A549 treated with GW870086 at 1 μM for 4 hours (cell line): ENCODE measurements around the gene DYDC2. TPM values are rescaled to one million over a fixed set of nuclear protein-coding genes. Genes with fewer than 3 reads are reported as not detected.

Source experiments
- total RNA-seq: library from RNA; stranded (reverse); fragments of 200-300 nt; extraction: Qiagen RNA extraction; gene quantifications from 5 replicates; pipeline ENCODE4 v1.2.3, GENCODE V29; 2022; ENCODE audit warnings: low read depth

DYDC2 gene
- 0.13 to 0.17 TPM in 2 of 5 replicates, not detected in the others for total RNA-seq

GRCh38 chr10:80356563-80356988 is at the start of gene DYDC2, which contains the start of gene DYDC1:
Gene DYDC2, plus strand, starts transcription at chr10:80356781. Its CDS starts 5,663 bp downstream, at chr10:80362444.
Gene DYDC1, minus strand, starts transcription at chr10:80356755. Its CDS starts 4,154 bp downstream, at chr10:80352601.

DNA sequence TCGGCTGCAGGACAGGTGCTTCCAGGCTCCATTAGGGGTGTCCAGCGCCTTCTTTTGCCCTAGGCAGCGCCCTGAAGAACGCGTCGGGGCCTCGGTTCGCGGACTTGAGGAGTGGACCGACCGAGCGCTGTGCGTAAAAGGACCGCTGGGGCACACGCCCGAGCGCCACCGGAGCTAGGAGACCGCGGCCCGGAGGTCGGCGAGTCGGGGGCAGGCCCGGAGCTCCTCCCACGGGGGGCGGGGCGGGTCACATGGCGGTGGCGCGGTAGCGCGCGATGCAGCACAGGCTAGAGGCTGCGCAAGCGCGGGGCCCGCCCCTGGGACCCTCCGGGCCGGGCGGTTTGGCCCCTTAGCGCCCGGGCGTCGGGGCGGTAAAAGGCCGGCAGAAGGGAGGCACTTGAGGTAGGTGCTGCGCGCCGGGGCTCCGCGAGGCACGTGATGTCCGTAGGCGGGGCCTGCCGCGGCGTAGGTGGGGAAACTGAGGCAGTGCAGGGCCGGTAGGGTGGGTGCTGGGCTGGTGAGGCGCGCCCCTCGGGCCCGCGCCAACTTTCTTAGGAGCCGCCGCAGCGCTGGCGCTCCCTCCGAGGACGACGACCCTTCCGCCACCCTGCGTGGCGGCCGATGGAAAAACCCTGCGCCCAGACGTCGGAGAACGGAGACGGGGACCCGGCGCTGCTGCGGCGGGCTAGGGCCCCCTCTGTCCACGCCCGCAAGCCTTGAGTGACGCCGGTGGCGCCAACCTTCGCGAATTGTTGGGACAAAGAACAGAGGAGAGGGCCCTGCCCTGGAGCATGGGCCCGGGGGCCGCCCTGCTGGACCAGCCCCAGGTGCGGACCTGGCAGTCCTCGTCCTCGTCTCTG is 51.9 kb downstream of the DYDC2 start, which contains the start of gene PRXL2A:
Gene PRXL2A (plus strand): TSS at position 310 of the 860 bp plus-strand sequence. CDS start 11,917 bp downstream, outside the sequence.

Other genes with a start within 250 kb of the DYDC2 start
- 0.38 TPM in 1 of 5 replicates, not detected in the others for gene PLAC9, start 224.1 kb upstream of the DYDC2 start, total RNA-seq
- gene ANXA11, start 151.2 kb upstream of the DYDC2 start, total RNA-seq, result 155 to 223 TPM (median 214 TPM) in 5 replicates
- gene MAT1A, start 67.1 kb upstream of the DYDC2 start, total RNA-seq, result 0.03 to 0.05 TPM in 2 of 5 replicates, not detected in the others
- gene DYDC1, start within 50 bp of the DYDC2 start, total RNA-seq, result not detected in 5 replicates
- gene PRXL2A, start 51.8 kb downstream of the DYDC2 start, total RNA-seq, result 41.2 to 44.9 TPM (median 43.7 TPM) in 5 replicates
- gene TSPAN14, start 97.5 kb downstream of the DYDC2 start, total RNA-seq, result 121 to 158 TPM (median 152 TPM) in 5 replicates
- gene SH2D4B, start 181.1 kb downstream of the DYDC2 start, total RNA-seq, result 0.10 to 0.13 TPM in 2 of 5 replicates, not detected in the others